ENCODE results near the gene STAMBP.

DNA sequence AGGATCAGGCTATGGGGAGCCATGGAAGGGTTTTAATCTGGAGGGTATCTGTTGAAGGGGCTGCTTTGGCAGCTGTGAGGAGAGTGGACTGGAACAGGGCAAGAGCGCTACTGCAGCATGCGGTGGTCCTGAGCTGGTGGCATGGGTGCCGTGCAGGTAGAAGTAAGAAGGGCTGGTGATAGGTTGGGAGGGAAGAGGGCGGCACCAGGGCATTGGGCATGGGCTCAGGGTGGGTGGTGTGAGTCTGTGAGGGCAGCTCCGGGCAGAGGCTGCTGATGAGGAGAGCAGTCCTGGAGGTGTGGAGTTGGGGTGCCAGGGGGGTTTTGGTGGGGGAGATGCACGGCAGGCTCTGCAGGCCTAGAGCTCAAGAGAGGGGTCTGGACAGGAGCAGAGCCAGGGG, 66.1 kb downstream of the STAMBP start:
- TF ChIP-seq, protein P1, sequence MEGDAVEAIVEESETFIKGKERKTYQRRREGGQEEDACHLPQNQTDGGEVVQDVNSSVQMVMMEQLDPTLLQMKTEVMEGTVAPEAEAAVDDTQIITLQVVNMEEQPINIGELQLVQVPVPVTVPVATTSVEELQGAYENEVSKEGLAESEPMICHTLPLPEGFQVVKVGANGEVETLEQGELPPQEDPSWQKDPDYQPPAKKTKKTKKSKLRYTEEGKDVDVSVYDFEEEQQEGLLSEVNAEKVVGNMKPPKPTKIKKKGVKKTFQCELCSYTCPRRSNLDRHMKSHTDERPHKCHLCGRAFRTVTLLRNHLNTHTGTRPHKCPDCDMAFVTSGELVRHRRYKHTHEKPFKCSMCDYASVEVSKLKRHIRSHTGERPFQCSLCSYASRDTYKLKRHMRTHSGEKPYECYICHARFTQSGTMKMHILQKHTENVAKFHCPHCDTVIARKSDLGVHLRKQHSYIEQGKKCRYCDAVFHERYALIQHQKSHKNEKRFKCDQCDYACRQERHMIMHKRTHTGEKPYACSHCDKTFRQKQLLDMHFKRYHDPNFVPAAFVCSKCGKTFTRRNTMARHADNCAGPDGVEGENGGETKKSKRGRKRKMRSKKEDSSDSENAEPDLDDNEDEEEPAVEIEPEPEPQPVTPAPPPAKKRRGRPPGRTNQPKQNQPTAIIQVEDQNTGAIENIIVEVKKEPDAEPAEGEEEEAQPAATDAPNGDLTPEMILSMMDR (IDR thresholded peaks at IDR 0.05): no peak
- no peak for TF ChIP-seq POLR2A (IDR thresholded peaks at IDR 0.05)
